CD4-positive, alpha-beta T cell (primary cell): ENCODE data around the gene BTF3. TPM values are rescaled to one million over a fixed set of nuclear protein-coding genes. Genes with fewer than 3 reads are reported as not detected.

Experiments
- ATAC-seq: fragments of 200-7000 bp; cut with Tn5 transposase; one replicate; pipeline ENCODE4 v1.10.0; 2022; ENCODE audit warnings: mild to moderate bottlenecking; ENCODE audit not compliant: poor library complexity
- CTCF ChIA-PET: fragments of 350-600 bp; sonication (Branson Sonifier 250); formaldehyde crosslinking; loops from one replicate; lab custom pipeline; 2021; ENCODE audit warnings: antibody characterized with exemption, inconsistent platforms; lab: Charles Lee
- POLR2A ChIA-PET: fragments of 350-600 bp; sonication (Branson Sonifier 250); formaldehyde crosslinking; loops from one replicate; lab custom pipeline; 2021; ENCODE audit warnings: antibody characterized with exemption, inconsistent platforms; lab: Charles Lee
- DNase-seq, 14 experiments: peaks; one replicate each; pipeline ENCODE4 v3.0.0-alpha.2; 2013 to 2020; ENCODE audit warnings: mixed read lengths in 2 of 14
- H3K27ac ChIP-seq, 2 donors: one replicate each; pipeline versions ENCODE4 v1.5.1 to v1.7.0; 2013; ENCODE audit warnings: low read length in 2 of 2, low read depth in 1 of 2, mild to moderate bottlenecking in 1 of 2
- H3K27me3 ChIP-seq, 2 experiments: 1 replicate in 1 of 2; 2 replicates in 1 of 2; pipeline versions ENCODE4 v1.6.1 to v1.7.0; 2013; ENCODE audit warnings: low read length in 2 of 2, control low read depth in 1 of 2, mild to moderate bottlenecking in 1 of 2, moderate library complexity in 1 of 2; ENCODE audit not compliant: insufficient read depth in 2 of 2, control insufficient read depth in 1 of 2
- H3K36me3 ChIP-seq: one replicate; pipeline ENCODE4 v1.6.1; 2013; ENCODE audit warnings: low read length, control low read depth; ENCODE audit not compliant: insufficient read depth
- H3K4me1 ChIP-seq: one replicate; pipeline ENCODE4 v1.6.1; 2013; ENCODE audit warnings: low read length, control low read depth; ENCODE audit not compliant: insufficient read depth
- H3K4me3 ChIP-seq: one replicate; pipeline ENCODE4 v1.5.1; 2013; ENCODE audit warnings: mild to moderate bottlenecking, low read length, moderate library complexity
- H3K9me3 ChIP-seq, 2 experiments: 1 replicate in 1 of 2; 2 replicates in 1 of 2; pipeline versions ENCODE4 v1.6.1 to v1.7.0; 2013; ENCODE audit warnings: low read length in 2 of 2, mild to moderate bottlenecking in 2 of 2, control low read depth in 1 of 2, moderate library complexity in 1 of 2; ENCODE audit not compliant: control insufficient read depth in 1 of 2, insufficient read depth in 1 of 2
- H3K27ac Mint-ChIP-seq: one replicate; pipeline ENCODE4 v1.8.0; 2020; ENCODE audit warnings: mixed read lengths
- H3K27me3 Mint-ChIP-seq: one replicate; pipeline ENCODE4 v1.8.0; 2021; ENCODE audit warnings: mixed read lengths
- H3K36me3 Mint-ChIP-seq: one replicate; pipeline ENCODE4 v1.8.0; 2021; ENCODE audit warnings: low read depth, mixed read lengths
- H3K4me1 Mint-ChIP-seq: one replicate; pipeline ENCODE4 v1.8.0; 2021; ENCODE audit warnings: low read depth, mixed read lengths
- H3K4me3 Mint-ChIP-seq: one replicate; pipeline ENCODE4 v1.8.0; 2020; ENCODE audit warnings: mild to moderate bottlenecking, mixed read lengths
- H3K9me3 Mint-ChIP-seq: one replicate; pipeline ENCODE4 v1.8.0; 2020; ENCODE audit warnings: mixed read lengths
- CTCF ChIP-seq: fragments of 200-600 bp; IDR thresholded peaks from one replicate; pipeline ENCODE4 v1.8.0; 2022; ENCODE audit warnings: antibody characterized with exemption, mild to moderate bottlenecking
- intact Hi-C, 2 experiments: fragments of 100-400 bp; cut with DNase I in 1 of 2; cut with micrococcal nuclease in 1 of 2; formaldehyde crosslinking; loops; one replicate each; pipeline versions ENCODE4 v1.15.1 to v1.9.0; 2023 to 2025; cut with DNase I, micrococcal nuclease
- total RNA-seq, 174 experiments: library from RNA in 2 of 174; stranded (reverse) in 2 of 174; gene quantifications; one replicate each; pipeline ENCODE4 v1.2.3 and lab custom pipeline; 2021 to 2026

BTF3 gene
- total RNA-seq, 2 experiments from 2014 or later: 756 to 769 TPM

DNA sequence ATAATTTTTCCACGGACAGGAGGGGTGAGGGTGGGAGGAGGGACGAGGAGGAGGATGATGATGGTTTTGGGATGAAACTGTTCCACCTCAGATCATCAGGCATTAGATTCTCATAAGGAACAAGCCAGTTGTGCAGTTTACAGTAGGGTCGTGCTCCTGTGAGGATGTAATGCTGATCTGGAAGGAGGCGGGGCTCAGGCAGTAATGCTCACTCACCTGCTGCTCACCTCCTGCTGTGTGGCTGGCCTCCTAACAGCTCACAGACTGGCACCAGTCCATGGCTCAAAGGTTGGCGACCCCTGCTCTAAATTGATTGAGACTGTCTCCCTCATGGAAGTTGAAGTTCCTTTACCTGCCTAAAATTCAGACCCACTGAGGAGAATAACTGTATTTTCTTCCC lies 34.0 kb downstream of the BTF3 start:
- Histone ChIP-seq H3K4me3 (no peak overlapping the region), H3K4me1 (peaks cover 4% of the 10 kb centered on the region), H3K36me3 (no peaks in the 10 kb centered on the region), H3K9me3 (no peaks in the 10 kb centered on the region), H3K27ac (no peak overlapping the region), H3K27me3 (peaks cover 5 to 10% of the 10 kb centered on the region in 2 experiments)
- ChIA-PET POLR2A (no interaction called here), CTCF (no interaction called here)
- DNase-seq (no peak), ATAC-seq (no peak)
- H3K4me3 Mint-ChIP-seq: no peak overlapping the region
- H3K4me1 Mint-ChIP-seq: no peaks in the 10 kb centered on the region
- no peaks in the 10 kb centered on the region for H3K9me3 Mint-ChIP-seq
- peaks cover 47% of the 10 kb centered on the region for H3K27me3 Mint-ChIP-seq
- intact Hi-C loops: loop anchor here in 1 of 2 experiments (5.0 kb wide), 1 partner anchor 450 kb away; no protein-coding TSS in a partner anchor
- no peak for TF ChIP-seq CTCF
- H3K27ac Mint-ChIP-seq: no peak overlapping the region
- H3K36me3 Mint-ChIP-seq: no peaks in the 10 kb centered on the region

- no peak overlapping the region for H3K27ac ChIP-seq
- intact Hi-C loops: loop anchor here in 1 of 2 experiments (5.0 kb wide), 1 partner anchor 452 kb away; no protein-coding TSS in a partner anchor
- ChIA-PET CTCF (no interaction called here), POLR2A (no interaction called here)
- Mint-ChIP-seq H3K4me3 (no peak overlapping the region), H3K27ac (no peak overlapping the region), H3K27me3 (peaks cover 40% of the 10 kb centered on the region), H3K9me3 (no peaks in the 10 kb centered on the region), H3K36me3 (no peaks in the 10 kb centered on the region), H3K4me1 (no peaks in the 10 kb centered on the region)
- H3K9me3 ChIP-seq: no peaks in the 10 kb centered on the region
- H3K27me3 ChIP-seq: peaks cover 5 to 6% of the 10 kb centered on the region in 2 experiments
- DNase-seq: no peak
- no peak overlapping the region for H3K4me3 ChIP-seq
- H3K36me3 ChIP-seq: no peaks in the 10 kb centered on the region
- TF ChIP-seq CTCF: no peak
- no peak for ATAC-seq
- peaks cover 4% of the 10 kb centered on the region for H3K4me1 ChIP-seq
These were observed 35.9 kb downstream of the BTF3 start for GRCh38 chr5:73534011-73534644.

GRCh38 chr5:73534971-73535370 lies 36.7 kb downstream of the BTF3 start:
- no peak for TF ChIP-seq CTCF
- POLR2A ChIA-PET: interaction anchor here (0.8 kb wide), 1 partner anchor 613 kb away, joined by 3 read pairs; no protein-coding TSS in a partner anchor
- DNase-seq (no peak), ATAC-seq (no peak)
- Histone ChIP-seq H3K4me1 (peaks cover 4% of the 10 kb centered on the region), H3K27me3 (peaks cover 5 to 7% of the 10 kb centered on the region in 2 experiments), H3K4me3 (no peak overlapping the region), H3K9me3 (no peaks in the 10 kb centered on the region), H3K27ac (no peak overlapping the region), H3K36me3 (no peaks in the 10 kb centered on the region)
- intact Hi-C loops: loop anchor here in 1 of 2 experiments (5.0 kb wide), 1 partner anchor 453 kb away; no protein-coding TSS in a partner anchor
- H3K27me3 Mint-ChIP-seq: peaks cover 41% of the 10 kb centered on the region
- CTCF ChIA-PET: interaction anchor here (1.4 kb wide), 1 partner anchor 56 kb away, joined by 3 read pairs; no protein-coding TSS in a partner anchor
- H3K36me3 Mint-ChIP-seq: no peaks in the 10 kb centered on the region
- H3K4me3 Mint-ChIP-seq: no peak overlapping the region
- no peaks in the 10 kb centered on the region for H3K4me1 Mint-ChIP-seq
- H3K9me3 Mint-ChIP-seq: no peaks in the 10 kb centered on the region
- no peak overlapping the region for H3K27ac Mint-ChIP-seq
